GM12878 (cell line): ENCODE results near the gene ATP2C1.

ENCODE experiments used
- CBFB ChIP-seq: IDR thresholded peaks from 2 replicates; pipeline ENCODE4 v1.6.1; 2016; ENCODE audit warnings: antibody characterized with exemption, low read depth
- EED ChIP-seq: sonication (generic); IDR thresholded peaks from 2 replicates; pipeline ENCODE4 v1.6.1; 2016; ENCODE audit warnings: antibody characterized with exemption, low read depth
- JUND ChIP-seq: IDR thresholded peaks from 2 replicates; pipeline ENCODE4 v1.6.1; 2012; ENCODE audit warnings: low read depth, mild to moderate bottlenecking, low read length, improper control_type of control experiment, moderate library complexity
- KAT2A ChIP-seq: conservative IDR thresholded peaks from 2 replicates; pipeline ENCODE4 v1.6.1; 2011; ENCODE audit warnings: low read depth, low read length; ENCODE audit not compliant: control insufficient read depth
- MYB ChIP-seq: fragments of 150-350 bp; IDR thresholded peaks from 2 replicates; pipeline ENCODE4 v1.6.1; 2014; ENCODE audit warnings: mild to moderate bottlenecking, low read depth, low read length, borderline replicate concordance
- POLR2AphosphoS5 ChIP-seq: IDR thresholded peaks from 2 replicates; pipeline ENCODE4 v1.6.1; 2011; ENCODE audit warnings: mild to moderate bottlenecking, low read length, inconsistent platforms
- RCOR1 ChIP-seq: conservative IDR thresholded peaks from 2 replicates; pipeline ENCODE4 v1.6.1; 2012; ENCODE audit warnings: low read depth, low read length, improper control_type of control experiment
- RFX5 ChIP-seq: IDR thresholded peaks from 2 replicates; pipeline ENCODE4 v1.6.1; 2011; ENCODE audit warnings: low read depth, low read length, improper control_type of control experiment
- SIN3A ChIP-seq: IDR thresholded peaks from 2 replicates; pipeline ENCODE4 v1.6.1; 2012; ENCODE audit warnings: low read depth, low read length, improper control_type of control experiment
- TF ChIP-seq, protein P1 (sequence below), 3 experiments: IDR thresholded peaks in 2 of 3; conservative IDR thresholded peaks in 1 of 3; 2 replicates each; pipeline ENCODE4 v1.5.1; 2011; ENCODE audit warnings: low read depth in 3 of 3, low read length in 3 of 3, mild to moderate bottlenecking in 3 of 3, control low read depth in 2 of 3, moderate library complexity in 2 of 3, inconsistent platforms in 1 of 3, mixed read lengths in 1 of 3; ENCODE audit not compliant: control insufficient read depth in 2 of 3, insufficient read depth in 1 of 3; ENCODE audit errors: extremely low read depth in 1 of 3
- TF ChIP-seq, protein P2 (sequence below): fragments of 450-650 bp; formaldehyde crosslinking; IDR thresholded peaks from 2 replicates; pipeline ENCODE4 v1.5.0; 2022; ENCODE audit warnings: mild to moderate bottlenecking, missing genetic modification characterization
- TF ChIP-seq, protein P3 (sequence below): IDR thresholded peaks from 2 replicates; pipeline ENCODE4 v1.6.1; 2012; ENCODE audit warnings: mild to moderate bottlenecking, low read depth, low read length

DNA sequence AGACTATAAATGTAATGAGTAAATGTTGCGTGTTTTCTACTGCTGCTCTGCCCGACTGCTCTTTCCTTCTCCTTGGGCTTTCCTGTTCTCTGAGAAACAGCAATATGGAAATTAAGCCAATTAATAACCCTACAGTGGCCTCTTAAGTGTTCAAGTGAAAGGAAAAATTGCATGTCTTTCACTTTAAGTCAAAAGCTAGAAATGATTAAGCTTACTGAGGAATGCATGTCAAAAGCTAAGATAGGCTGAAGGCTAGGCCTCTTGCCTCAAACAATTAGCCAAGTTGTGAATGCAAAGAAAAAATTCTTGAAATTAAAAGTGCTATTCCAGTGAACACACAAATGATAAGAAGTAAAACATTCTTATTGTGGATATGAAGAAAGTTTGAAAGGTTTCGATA lies 55.0 kb downstream of the ATP2C1 start:
- no peak for TF ChIP-seq RCOR1
- no peak for TF ChIP-seq RFX5
- TF ChIP-seq, protein P1, sequence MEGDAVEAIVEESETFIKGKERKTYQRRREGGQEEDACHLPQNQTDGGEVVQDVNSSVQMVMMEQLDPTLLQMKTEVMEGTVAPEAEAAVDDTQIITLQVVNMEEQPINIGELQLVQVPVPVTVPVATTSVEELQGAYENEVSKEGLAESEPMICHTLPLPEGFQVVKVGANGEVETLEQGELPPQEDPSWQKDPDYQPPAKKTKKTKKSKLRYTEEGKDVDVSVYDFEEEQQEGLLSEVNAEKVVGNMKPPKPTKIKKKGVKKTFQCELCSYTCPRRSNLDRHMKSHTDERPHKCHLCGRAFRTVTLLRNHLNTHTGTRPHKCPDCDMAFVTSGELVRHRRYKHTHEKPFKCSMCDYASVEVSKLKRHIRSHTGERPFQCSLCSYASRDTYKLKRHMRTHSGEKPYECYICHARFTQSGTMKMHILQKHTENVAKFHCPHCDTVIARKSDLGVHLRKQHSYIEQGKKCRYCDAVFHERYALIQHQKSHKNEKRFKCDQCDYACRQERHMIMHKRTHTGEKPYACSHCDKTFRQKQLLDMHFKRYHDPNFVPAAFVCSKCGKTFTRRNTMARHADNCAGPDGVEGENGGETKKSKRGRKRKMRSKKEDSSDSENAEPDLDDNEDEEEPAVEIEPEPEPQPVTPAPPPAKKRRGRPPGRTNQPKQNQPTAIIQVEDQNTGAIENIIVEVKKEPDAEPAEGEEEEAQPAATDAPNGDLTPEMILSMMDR (IDR thresholded peaks at IDR 0.05 in 2 of 3, conservative IDR thresholded peaks at IDR 0.05 in 1 of 3; ENCODE audit: control insufficient read depth in 2 of 3, extremely low read depth in 1 of 3, insufficient read depth in 1 of 3, low read depth in 3 of 3, low read length in 3 of 3), result no peak
- TF ChIP-seq JUND, result no peak
- TF ChIP-seq MYB, result no peak
- no peak for TF ChIP-seq CBFB
- no peak for TF ChIP-seq SIN3A
- TF ChIP-seq EED, result no peak
- TF ChIP-seq, protein P2, sequence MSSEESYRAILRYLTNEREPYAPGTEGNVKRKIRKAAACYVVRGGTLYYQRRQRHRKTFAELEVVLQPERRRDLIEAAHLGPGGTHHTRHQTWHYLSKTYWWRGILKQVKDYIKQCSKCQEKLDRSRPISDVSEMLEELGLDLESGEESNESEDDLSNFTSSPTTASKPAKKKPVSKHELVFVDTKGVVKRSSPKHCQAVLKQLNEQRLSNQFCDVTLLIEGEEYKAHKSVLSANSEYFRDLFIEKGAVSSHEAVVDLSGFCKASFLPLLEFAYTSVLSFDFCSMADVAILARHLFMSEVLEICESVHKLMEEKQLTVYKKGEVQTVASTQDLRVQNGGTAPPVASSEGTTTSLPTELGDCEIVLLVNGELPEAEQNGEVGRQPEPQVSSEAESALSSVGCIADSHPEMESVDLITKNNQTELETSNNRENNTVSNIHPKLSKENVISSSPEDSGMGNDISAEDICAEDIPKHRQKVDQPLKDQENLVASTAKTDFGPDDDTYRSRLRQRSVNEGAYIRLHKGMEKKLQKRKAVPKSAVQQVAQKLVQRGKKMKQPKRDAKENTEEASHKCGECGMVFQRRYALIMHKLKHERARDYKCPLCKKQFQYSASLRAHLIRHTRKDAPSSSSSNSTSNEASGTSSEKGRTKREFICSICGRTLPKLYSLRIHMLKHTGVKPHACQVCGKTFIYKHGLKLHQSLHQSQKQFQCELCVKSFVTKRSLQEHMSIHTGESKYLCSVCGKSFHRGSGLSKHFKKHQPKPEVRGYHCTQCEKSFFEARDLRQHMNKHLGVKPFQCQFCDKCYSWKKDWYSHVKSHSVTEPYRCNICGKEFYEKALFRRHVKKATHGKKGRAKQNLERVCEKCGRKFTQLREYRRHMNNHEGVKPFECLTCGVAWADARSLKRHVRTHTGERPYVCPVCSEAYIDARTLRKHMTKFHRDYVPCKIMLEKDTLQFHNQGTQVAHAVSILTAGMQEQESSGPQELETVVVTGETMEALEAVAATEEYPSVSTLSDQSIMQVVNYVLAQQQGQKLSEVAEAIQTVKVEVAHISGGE, result no peak
- TF ChIP-seq KAT2A, result no peak
- TF ChIP-seq, protein P3, sequence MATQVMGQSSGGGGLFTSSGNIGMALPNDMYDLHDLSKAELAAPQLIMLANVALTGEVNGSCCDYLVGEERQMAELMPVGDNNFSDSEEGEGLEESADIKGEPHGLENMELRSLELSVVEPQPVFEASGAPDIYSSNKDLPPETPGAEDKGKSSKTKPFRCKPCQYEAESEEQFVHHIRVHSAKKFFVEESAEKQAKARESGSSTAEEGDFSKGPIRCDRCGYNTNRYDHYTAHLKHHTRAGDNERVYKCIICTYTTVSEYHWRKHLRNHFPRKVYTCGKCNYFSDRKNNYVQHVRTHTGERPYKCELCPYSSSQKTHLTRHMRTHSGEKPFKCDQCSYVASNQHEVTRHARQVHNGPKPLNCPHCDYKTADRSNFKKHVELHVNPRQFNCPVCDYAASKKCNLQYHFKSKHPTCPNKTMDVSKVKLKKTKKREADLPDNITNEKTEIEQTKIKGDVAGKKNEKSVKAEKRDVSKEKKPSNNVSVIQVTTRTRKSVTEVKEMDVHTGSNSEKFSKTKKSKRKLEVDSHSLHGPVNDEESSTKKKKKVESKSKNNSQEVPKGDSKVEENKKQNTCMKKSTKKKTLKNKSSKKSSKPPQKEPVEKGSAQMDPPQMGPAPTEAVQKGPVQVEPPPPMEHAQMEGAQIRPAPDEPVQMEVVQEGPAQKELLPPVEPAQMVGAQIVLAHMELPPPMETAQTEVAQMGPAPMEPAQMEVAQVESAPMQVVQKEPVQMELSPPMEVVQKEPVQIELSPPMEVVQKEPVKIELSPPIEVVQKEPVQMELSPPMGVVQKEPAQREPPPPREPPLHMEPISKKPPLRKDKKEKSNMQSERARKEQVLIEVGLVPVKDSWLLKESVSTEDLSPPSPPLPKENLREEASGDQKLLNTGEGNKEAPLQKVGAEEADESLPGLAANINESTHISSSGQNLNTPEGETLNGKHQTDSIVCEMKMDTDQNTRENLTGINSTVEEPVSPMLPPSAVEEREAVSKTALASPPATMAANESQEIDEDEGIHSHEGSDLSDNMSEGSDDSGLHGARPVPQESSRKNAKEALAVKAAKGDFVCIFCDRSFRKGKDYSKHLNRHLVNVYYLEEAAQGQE, result no peak
- no peak for TF ChIP-seq POLR2AphosphoS5
